B cell (primary cell): Measurements from ENCODE around the gene SLA2. TPM values are rescaled to one million over a fixed set of nuclear protein-coding genes. Genes with fewer than 3 reads are reported as not detected.

ENCODE experiments used
- ATAC-seq: fragments of 200-7000 bp; cut with Tn5 transposase; one replicate; pipeline ENCODE4 v1.10.0; 2021; ENCODE audit warnings: low read depth, mild to moderate bottlenecking, moderate number of reproducible peaks, moderate library complexity
- CTCF ChIA-PET: fragments of 350-600 bp; sonication (Branson Sonifier 250); formaldehyde crosslinking; loops from one replicate; lab custom pipeline; 2021; ENCODE audit warnings: antibody characterized with exemption, inconsistent platforms; lab: Charles Lee
- POLR2A ChIA-PET: fragments of 350-600 bp; sonication (Branson Sonifier 250); formaldehyde crosslinking; loops from one replicate; lab custom pipeline; 2021; ENCODE audit warnings: antibody characterized with exemption; lab: Charles Lee
- DNase-seq: peaks from one replicate; pipeline ENCODE4 v3.0.0; 2013
- H2AFZ ChIP-seq: 2 replicates; pipeline ENCODE4 v1.6.1; 2012; ENCODE audit warnings: mild to moderate bottlenecking, low read depth, low read length; ENCODE audit not compliant: insufficient read depth, poor library complexity, severe bottlenecking
- H3K27ac ChIP-seq, 2 donors: 1 replicate in 1 of 2; 2 replicates in 1 of 2; pipeline ENCODE4 v1.5.1; 2012 to 2013; ENCODE audit warnings: low read length in 2 of 2, mild to moderate bottlenecking in 2 of 2, moderate library complexity in 1 of 2
- H3K27me3 ChIP-seq, 4 experiments: fragments of 200-600 bp in 1 of 4; sonication (generic) in 1 of 4; replicated peaks in 1 of 4; 1 replicate in 2 of 4; 2 replicates in 2 of 4; pipeline versions ENCODE4 v1.6.1 to v1.7.0; 2013 to 2016; ENCODE audit warnings: low read length in 3 of 4, mild to moderate bottlenecking in 2 of 4, mixed read lengths in 1 of 4, moderate library complexity in 1 of 4; ENCODE audit not compliant: insufficient read depth in 4 of 4, control insufficient read depth in 3 of 4; ENCODE audit errors: control extremely low read depth in 1 of 4
- H3K36me3 ChIP-seq, 2 experiments: replicated peaks in 1 of 2; 1 replicate in 1 of 2; 2 replicates in 1 of 2; pipeline versions ENCODE4 v1.6.1 to v1.7.1; 2013; ENCODE audit warnings: low read length in 1 of 2; ENCODE audit not compliant: insufficient read depth in 2 of 2, control insufficient read depth in 1 of 2; ENCODE audit errors: control extremely low read depth in 1 of 2, extremely low read depth in 1 of 2
- H3K4me1 ChIP-seq, 2 donors: fragments of 200-600 bp in 1 of 2; sonication (generic) in 1 of 2; 1 replicate in 1 of 2; 2 replicates in 1 of 2; pipeline versions ENCODE4 v1.5.1 to v1.6.1; 2013 to 2017; ENCODE audit warnings: low read length in 2 of 2; ENCODE audit not compliant: control insufficient read depth in 2 of 2, insufficient read depth in 2 of 2
- H3K4me2 ChIP-seq: replicated peaks from 2 replicates; pipeline ENCODE3; 2012; ENCODE audit warnings: mild to moderate bottlenecking, low read depth, low read length; ENCODE audit not compliant: poor library complexity, severe bottlenecking
- H3K4me3 ChIP-seq, 5 experiments: fragments of 200-600 bp in 1 of 5; sonication (generic) in 1 of 5; 1 replicate in 3 of 5; 2 replicates in 2 of 5; pipeline versions ENCODE4 v1.5.1 to v1.7.0; 2011 to 2016; ENCODE audit warnings: low read length in 4 of 5, mild to moderate bottlenecking in 4 of 5, low read depth in 2 of 5, control low read depth in 1 of 5, moderate library complexity in 1 of 5; ENCODE audit not compliant: insufficient read depth in 1 of 5; ENCODE audit errors: control extremely low read depth in 1 of 5, extremely low read depth in 1 of 5
- H3K79me2 ChIP-seq: fragments of 200-600 bp; sonication (generic); one replicate; pipeline ENCODE4 v1.6.0; 2016; ENCODE audit warnings: low read length; ENCODE audit not compliant: control insufficient read depth, insufficient read depth
- H3K9ac ChIP-seq: fragments of 200-600 bp; sonication (generic); 2 replicates; pipeline ENCODE4 v1.6.1; 2017; ENCODE audit warnings: mild to moderate bottlenecking, low read length, moderate library complexity
- H3K9me3 ChIP-seq, 3 donors: one replicate each; pipeline versions ENCODE4 v1.6.1 to v1.7.1; 2013; ENCODE audit warnings: low read length in 2 of 3; ENCODE audit not compliant: control insufficient read depth in 2 of 3, insufficient read depth in 1 of 3; ENCODE audit errors: control extremely low read depth in 1 of 3
- H4K20me1 ChIP-seq: 2 replicates; pipeline ENCODE4 v1.6.0; 2012; ENCODE audit warnings: mild to moderate bottlenecking, low read length; ENCODE audit not compliant: insufficient read depth, control insufficient read depth, poor library complexity, severe bottlenecking
- H3K27ac Mint-ChIP-seq: one replicate; pipeline ENCODE4 v1.8.0; 2021; ENCODE audit warnings: mixed read lengths
- H3K27me3 Mint-ChIP-seq: one replicate; pipeline ENCODE4 v1.8.0; 2021; ENCODE audit warnings: mixed read lengths
- H3K4me1 Mint-ChIP-seq: one replicate; pipeline ENCODE4 v1.8.0; 2021; ENCODE audit warnings: mixed read lengths
- H3K4me3 Mint-ChIP-seq: one replicate; pipeline ENCODE4 v1.8.0; 2021; ENCODE audit warnings: mixed read lengths
- H3K9me3 Mint-ChIP-seq: one replicate; pipeline ENCODE4 v1.8.0; 2022; ENCODE audit warnings: mixed read lengths; ENCODE audit not compliant: insufficient read depth
- EZH2 ChIP-seq: IDR thresholded peaks from 2 replicates; pipeline ENCODE4 v1.6.1; 2012; ENCODE audit warnings: borderline replicate concordance, low read depth, mild to moderate bottlenecking, moderate library complexity, low read length; ENCODE audit not compliant: insufficient read depth, poor library complexity, severe bottlenecking
- WGBS: methylation state at CpG from one replicate; pipeline ENCODE4 v1.1.5; 2013; ENCODE audit warnings: missing lambda C conversion rate; ENCODE audit not compliant: insufficient coverage; 5-methylcytosine and 5-hydroxymethylcytosine counted together
- intact Hi-C: fragments of 100-400 bp; cut with micrococcal nuclease; formaldehyde crosslinking; loops from one replicate; pipeline ENCODE4 v1.10.0; 2022
- polyA plus RNA-seq: library from polyadenylated mRNA; depleted of rRNA; stranded (reverse); fragments of >200 nt; gene quantifications from 2 replicates; pipeline ENCODE4 v1.2.3, GENCODE V29; 2012
- total RNA-seq, 2 donors: library from RNA; stranded (reverse); fragments of 120-200 nt in 1 of 2; gene quantifications; 1 replicate in 1 of 2; 2 replicates in 1 of 2; pipeline versions ENCODE4 v1.2.3 to v1.2.4, GENCODE V29; 2013 to 2022
- TF ChIP-seq, protein P1 (sequence below): fragments of 200-600 bp; IDR thresholded peaks from one replicate; pipeline ENCODE4 v1.8.0; 2022; ENCODE audit warnings: antibody characterized with exemption, mild to moderate bottlenecking

SLA2 gene
- total and polyA plus RNA-seq, 2 donors (not counting 1 experiment from before 2014, with no cell fraction given), result 0.73 to 0.76 TPM

DNA sequence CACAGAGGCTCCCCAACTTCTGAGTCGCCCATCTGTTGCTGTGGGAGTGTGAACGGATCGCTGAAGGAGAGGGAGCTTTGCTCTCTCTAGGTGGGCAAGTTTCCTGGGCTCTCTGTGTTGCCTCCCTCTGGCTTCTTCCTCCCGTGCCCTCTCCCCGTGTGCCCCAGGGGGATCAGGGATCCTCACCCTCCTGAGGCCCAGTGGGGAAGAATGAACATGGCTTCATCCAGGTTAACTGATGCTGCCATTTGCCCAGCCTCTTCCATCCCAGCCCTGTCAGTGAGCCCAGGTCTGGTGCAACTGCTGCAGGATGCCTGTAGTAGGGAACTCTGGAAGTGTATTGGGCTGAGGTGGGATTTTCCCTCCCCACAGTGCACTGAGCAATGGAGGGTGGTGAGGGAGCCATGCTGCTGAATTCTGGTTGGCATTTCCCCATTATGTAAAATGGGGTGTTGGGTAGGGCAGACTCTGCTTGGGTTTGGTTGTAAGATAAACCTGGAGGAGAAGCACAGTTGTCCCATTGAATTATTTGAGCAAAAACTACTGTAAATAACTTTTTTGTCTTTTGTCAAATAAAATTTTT, 52.6 kb downstream of the SLA2 start:
- ATAC-seq (no peak), DNase-seq (peak; percentile 52)
- TF ChIP-seq, protein P1, sequence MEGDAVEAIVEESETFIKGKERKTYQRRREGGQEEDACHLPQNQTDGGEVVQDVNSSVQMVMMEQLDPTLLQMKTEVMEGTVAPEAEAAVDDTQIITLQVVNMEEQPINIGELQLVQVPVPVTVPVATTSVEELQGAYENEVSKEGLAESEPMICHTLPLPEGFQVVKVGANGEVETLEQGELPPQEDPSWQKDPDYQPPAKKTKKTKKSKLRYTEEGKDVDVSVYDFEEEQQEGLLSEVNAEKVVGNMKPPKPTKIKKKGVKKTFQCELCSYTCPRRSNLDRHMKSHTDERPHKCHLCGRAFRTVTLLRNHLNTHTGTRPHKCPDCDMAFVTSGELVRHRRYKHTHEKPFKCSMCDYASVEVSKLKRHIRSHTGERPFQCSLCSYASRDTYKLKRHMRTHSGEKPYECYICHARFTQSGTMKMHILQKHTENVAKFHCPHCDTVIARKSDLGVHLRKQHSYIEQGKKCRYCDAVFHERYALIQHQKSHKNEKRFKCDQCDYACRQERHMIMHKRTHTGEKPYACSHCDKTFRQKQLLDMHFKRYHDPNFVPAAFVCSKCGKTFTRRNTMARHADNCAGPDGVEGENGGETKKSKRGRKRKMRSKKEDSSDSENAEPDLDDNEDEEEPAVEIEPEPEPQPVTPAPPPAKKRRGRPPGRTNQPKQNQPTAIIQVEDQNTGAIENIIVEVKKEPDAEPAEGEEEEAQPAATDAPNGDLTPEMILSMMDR, result no peak
- no peak for TF ChIP-seq EZH2
- H3K9me3 ChIP-seq, result peaks cover 0 to 4% (median 0%) of the 10 kb centered on the region in 3 donors
- CTCF ChIA-PET, result interaction anchor here (0.5 to 4.2 kb wide), 12 partner anchors 9 to 112 kb away, joined by 3 to 82 read pairs (median 6); partner anchors contain the start of genes RAB5IF, SLA2 and TGIF2
- H2AFZ ChIP-seq, result no peak overlapping the region
- Mint-ChIP-seq H3K4me1 (peaks cover 55% of the 10 kb centered on the region), H3K27me3 (no peaks in the 10 kb centered on the region), H3K27ac (peak overlapping the region; percentile 80), H3K4me3 (no peak overlapping the region), H3K9me3 (no peaks in the 10 kb centered on the region)
- intact Hi-C loops, result no loop called here
- POLR2A ChIA-PET, result interaction anchor here (0.7 to 3.8 kb wide), 4 partner anchors 12 to 585 kb away, joined by 3 to 98 read pairs (median 43); partner anchors contain the start of genes RAB5IF and TGIF2
- 100% methylated on average over 5 of the region's 5 CpGs for WGBS
- peaks cover 0 to 21% of the 10 kb centered on the region in 2 experiments for H3K36me3 ChIP-seq
- peak overlapping the region; percentile 24 for H3K9ac ChIP-seq
- peak overlapping the region; percentile 71 for H3K4me2 ChIP-seq
- peak overlapping the region in 1 of 5 experiments; percentile 6 for H3K4me3 ChIP-seq
- no peaks in the 10 kb centered on the region for H3K27me3 ChIP-seq
- peaks cover 4% of the 10 kb centered on the region for H4K20me1 ChIP-seq
- peak overlapping the region; percentile 78 to 89 for H3K27ac ChIP-seq
- peaks cover 29% of the 10 kb centered on the region for H3K79me2 ChIP-seq
- peaks cover 34 to 39% of the 10 kb centered on the region in 2 donors for H3K4me1 ChIP-seq
